HepG2 (cell line): ENCODE results near the gene MSANTD2. TPM values are rescaled to one million over a fixed set of nuclear protein-coding genes. Genes with fewer than 3 reads are reported as not detected.

ENCODE experiments used
- polyA plus RNA-seq, 8 experiments: library from polyadenylated mRNA; depleted of rRNA in 3 of 8; stranded (reverse) in 7 of 8; unstranded in 1 of 8; fragments of >200 nt; fragmentation: Illumina TruSeq in 4 of 8; extraction: Trizol in 4 of 8; gene quantifications; 2 replicates each; pipeline versions ENCODE4 v1.2.1 to v1.2.3, GENCODE V29; 2011 to 2016; ENCODE audit warnings: low read depth in 4 of 8, missing spikeins in 1 of 8, mixed read lengths in 1 of 8; ENCODE audit not compliant: insufficient read depth in 1 of 8
- total RNA-seq, 5 experiments: library from RNA; depleted of rRNA; stranded (reverse); fragments of >200 nt; fragmentation: Illumina TruSeq; extraction: Trizol; gene quantifications; 2 replicates each; pipeline ENCODE4 v1.2.3, GENCODE V29; 2016; ENCODE audit warnings: low read depth in 1 of 5

MSANTD2 gene
- total and polyA plus RNA-seq, 2 of the 13 experiments (the other 11 are each of a cell fraction or from before 2014, with no cell fraction given), result 8.7 to 10.1 TPM

Other genes with a start within 250 kb of the MSANTD2 start
- gene OR8A1, start 230.4 kb downstream of the MSANTD2 start, total RNA-seq (2016; rRNA removed; fragmentation: Illumina TruSeq; extraction: Trizol), result not detected in 2 replicates
- gene OR8A1, start 230.4 kb downstream of the MSANTD2 start, polyA plus RNA-seq (2011; rRNA removed), result not detected in 2 replicates
- gene PANX3, start 189.0 kb downstream of the MSANTD2 start, total RNA-seq (2016; rRNA removed; fragmentation: Illumina TruSeq; extraction: Trizol), result not detected in 2 replicates
- not detected in 2 replicates for gene PANX3, start 189.0 kb downstream of the MSANTD2 start, polyA plus RNA-seq (2011; rRNA removed)
- gene TBRG1, start 177.5 kb downstream of the MSANTD2 start, total RNA-seq (2016; rRNA removed; fragmentation: Illumina TruSeq; extraction: Trizol), result 20.3 and 21.7 TPM in 2 replicates
- gene TBRG1, start 177.5 kb downstream of the MSANTD2 start, polyA plus RNA-seq (2011; rRNA removed), result 25.6 and 28.9 TPM in 2 replicates
- gene SIAE, start 126.7 kb downstream of the MSANTD2 start, total RNA-seq (2016; rRNA removed; fragmentation: Illumina TruSeq; extraction: Trizol), result 4.5 and 7.0 TPM in 2 replicates
- gene SIAE, start 126.7 kb downstream of the MSANTD2 start, polyA plus RNA-seq (2011; rRNA removed), result 21.8 and 22.4 TPM in 2 replicates
- 8.4 and 12.7 TPM in 2 replicates for gene SPA17, start 126.5 kb downstream of the MSANTD2 start, total RNA-seq (2016; rRNA removed; fragmentation: Illumina TruSeq; extraction: Trizol)
- gene SPA17, start 126.5 kb downstream of the MSANTD2 start, polyA plus RNA-seq (2011; rRNA removed), result 2.9 and 4.4 TPM in 2 replicates
- 0.18 TPM in 1 of 2 replicates, not detected in the other for gene NRGN, start 60.5 kb downstream of the MSANTD2 start, total RNA-seq (2016; rRNA removed; fragmentation: Illumina TruSeq; extraction: Trizol)
- 0.12 and 0.22 TPM in 2 replicates for gene NRGN, start 60.5 kb downstream of the MSANTD2 start, polyA plus RNA-seq (2011; rRNA removed)
- 0.46 and 0.80 TPM in 2 replicates for gene VSIG2, start 48.2 kb downstream of the MSANTD2 start, total RNA-seq (2016; rRNA removed; fragmentation: Illumina TruSeq; extraction: Trizol)
- 2.7 and 3.5 TPM in 2 replicates for gene VSIG2, start 48.2 kb downstream of the MSANTD2 start, polyA plus RNA-seq (2011; rRNA removed)
- gene ESAM, start 38.1 kb downstream of the MSANTD2 start, total RNA-seq (2016; rRNA removed; fragmentation: Illumina TruSeq; extraction: Trizol), result 0.48 and 1.2 TPM in 2 replicates
- gene ESAM, start 38.1 kb downstream of the MSANTD2 start, polyA plus RNA-seq (2011; rRNA removed), result 6.3 and 6.8 TPM in 2 replicates
- gene ROBO3, start 65.0 kb upstream of the MSANTD2 start, total RNA-seq (2016; rRNA removed; fragmentation: Illumina TruSeq; extraction: Trizol), result 0.07 TPM in 1 of 2 replicates, not detected in the other
- 2.2 and 2.4 TPM in 2 replicates for gene ROBO3, start 65.0 kb upstream of the MSANTD2 start, polyA plus RNA-seq (2011; rRNA removed)
- gene ROBO4, start 97.5 kb upstream of the MSANTD2 start, total RNA-seq (2016; rRNA removed; fragmentation: Illumina TruSeq; extraction: Trizol), result 0.07 TPM in 1 of 2 replicates, not detected in the other
- 0.47 and 1.1 TPM in 2 replicates for gene ROBO4, start 97.5 kb upstream of the MSANTD2 start, polyA plus RNA-seq (2011; rRNA removed)
- not detected in 2 replicates for gene HEPN1, start 118.8 kb upstream of the MSANTD2 start, total RNA-seq (2016; rRNA removed; fragmentation: Illumina TruSeq; extraction: Trizol)
- gene HEPN1, start 118.8 kb upstream of the MSANTD2 start, polyA plus RNA-seq (2011; rRNA removed), result not detected in 2 replicates
- 58.5 and 66.9 TPM in 2 replicates for gene HEPACAM, start 135.6 kb upstream of the MSANTD2 start, total RNA-seq (2016; rRNA removed; fragmentation: Illumina TruSeq; extraction: Trizol)
- 74.8 and 121 TPM in 2 replicates for gene HEPACAM, start 135.6 kb upstream of the MSANTD2 start, polyA plus RNA-seq (2011; rRNA removed)
- gene CCDC15, start 153.8 kb upstream of the MSANTD2 start, total RNA-seq (2016; rRNA removed; fragmentation: Illumina TruSeq; extraction: Trizol), result 4.6 and 6.5 TPM in 2 replicates
- gene CCDC15, start 153.8 kb upstream of the MSANTD2 start, polyA plus RNA-seq (2011; rRNA removed), result 1.2 and 2.2 TPM in 2 replicates